Measurements from ENCODE around the gene EBF4.

The EBF4 gene

GRCh38 chr20:2739042-2739398 is 46.4 kb downstream of the EBF4 start:
- no peak for TF ChIP-seq Cebpa-rat (IDR thresholded peaks at IDR 0.05)
- no peak overlapping the region for H3K9ac ChIP-seq
- H3K36me3 ChIP-seq = no peaks in the 10 kb centered on the region
- no peaks in the 10 kb centered on the region for H3K27me3 ChIP-seq
- peaks cover 0 to 12% (median 7%) of the 10 kb centered on the region in 11 experiments; a peak in 8 of 22 replicates for H3K9me3 ChIP-seq (replicated peaks in 1 of 11)
- no peaks in the 10 kb centered on the region for H4K20me1 ChIP-seq
- H3K4me2 ChIP-seq = peak overlapping the region in 4 of 11 experiments; percentile 9 to 24 (median 18); a peak in 4 of 22 replicates
- no peak overlapping the region for H3K4me3 ChIP-seq
- peaks cover 6 to 35% (median 21%) of the 10 kb centered on the region in 10 experiments; a peak in 19 of 20 replicates for H3K4me1 ChIP-seq
- H3K27ac ChIP-seq = no peak overlapping the region

GRCh38 chr20:2740702-2741101 is 48.1 kb downstream of the EBF4 start:
- Histone ChIP-seq H3K27me3 (no peaks in the 10 kb centered on the region), H3K9me3 (replicated peaks in 1 of 11) (no peaks in the 10 kb centered on the region), H3K4me3 (no peak overlapping the region), H3K9ac (no peak overlapping the region), H4K20me1 (no peaks in the 10 kb centered on the region), H3K36me3 (no peaks in the 10 kb centered on the region), H3K4me1 (peaks cover 6 to 35% (median 23%) of the 10 kb centered on the region in 10 experiments; a peak in 19 of 20 replicates), H3K4me2 (peak overlapping the region in 9 of 11 experiments; percentile 42 to 69 (median 57); a peak in 15 of 22 replicates), H3K27ac (no peak overlapping the region; a peak in 1 of 22 replicates)
- no peak for TF ChIP-seq Cebpa-rat (IDR thresholded peaks at IDR 0.05)

DNA sequence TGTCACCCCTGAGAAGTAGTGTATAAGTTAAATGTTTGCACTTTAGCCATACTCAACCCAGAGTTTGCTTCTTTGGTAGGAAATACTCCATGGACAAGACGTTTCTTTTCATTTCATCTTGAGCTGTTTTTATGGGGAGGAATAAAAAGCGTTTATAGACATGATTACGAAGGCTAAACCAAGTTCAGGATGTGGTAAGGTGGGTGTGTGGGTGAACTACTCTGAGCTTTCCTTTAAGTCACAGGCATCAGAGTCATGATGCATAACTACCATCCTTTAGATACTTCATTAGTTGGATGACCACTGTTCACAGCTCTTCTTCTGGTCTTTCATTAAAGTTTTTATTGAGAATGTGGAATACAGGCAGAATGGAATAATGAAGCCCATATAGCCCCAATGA is 48.9 kb downstream of the EBF4 start:
- Histone ChIP-seq H3K9me3 (replicated peaks in 1 of 11) (no peaks in the 10 kb centered on the region), H3K27me3 (no peaks in the 10 kb centered on the region), H3K9ac (no peak overlapping the region), H3K4me2 (peak overlapping the region; percentile 8 to 69 (median 56); a peak in 20 of 22 replicates), H4K20me1 (no peaks in the 10 kb centered on the region), H3K4me3 (no peak overlapping the region), H3K27ac (no peak overlapping the region; a peak in 1 of 22 replicates), H3K4me1 (peaks cover 9 to 35% (median 26%) of the 10 kb centered on the region in 10 experiments), H3K36me3 (no peaks in the 10 kb centered on the region)
- no peak for TF ChIP-seq Cebpa-rat (IDR thresholded peaks at IDR 0.05)

- Histone ChIP-seq H3K9ac (no peak overlapping the region), H3K4me1 (peaks cover 13 to 35% (median 28%) of the 10 kb centered on the region in 10 experiments), H3K4me2 (peak overlapping the region; percentile 8 to 69 (median 56); a peak in 20 of 22 replicates), H3K27ac (no peak overlapping the region), H3K27me3 (no peaks in the 10 kb centered on the region), H4K20me1 (no peaks in the 10 kb centered on the region), H3K9me3 (replicated peaks in 1 of 11) (no peaks in the 10 kb centered on the region), H3K36me3 (no peaks in the 10 kb centered on the region), H3K4me3 (no peak overlapping the region)
- no peak for TF ChIP-seq Cebpa-rat (IDR thresholded peaks at IDR 0.05)
These were observed 49.3 kb downstream of the EBF4 start for GRCh38 chr20:2741881-2742280.

- Histone ChIP-seq H3K4me3 (no peak overlapping the region), H3K9ac (no peak overlapping the region), H4K20me1 (no peaks in the 10 kb centered on the region), H3K27me3 (no peaks in the 10 kb centered on the region), H3K9me3 (replicated peaks in 1 of 11) (no peaks in the 10 kb centered on the region), H3K4me1 (peaks cover 16 to 35% (median 31%) of the 10 kb centered on the region in 10 experiments), H3K36me3 (no peaks in the 10 kb centered on the region), H3K4me2 (peak overlapping the region in 6 of 11 experiments; percentile 29 to 69 (median 55); a peak in 7 of 22 replicates), H3K27ac (no peak overlapping the region)
- no peak for TF ChIP-seq Cebpa-rat (IDR thresholded peaks at IDR 0.05)
These were observed 49.9 kb downstream of the EBF4 start for GRCh38 chr20:2742431-2742830.

DNA sequence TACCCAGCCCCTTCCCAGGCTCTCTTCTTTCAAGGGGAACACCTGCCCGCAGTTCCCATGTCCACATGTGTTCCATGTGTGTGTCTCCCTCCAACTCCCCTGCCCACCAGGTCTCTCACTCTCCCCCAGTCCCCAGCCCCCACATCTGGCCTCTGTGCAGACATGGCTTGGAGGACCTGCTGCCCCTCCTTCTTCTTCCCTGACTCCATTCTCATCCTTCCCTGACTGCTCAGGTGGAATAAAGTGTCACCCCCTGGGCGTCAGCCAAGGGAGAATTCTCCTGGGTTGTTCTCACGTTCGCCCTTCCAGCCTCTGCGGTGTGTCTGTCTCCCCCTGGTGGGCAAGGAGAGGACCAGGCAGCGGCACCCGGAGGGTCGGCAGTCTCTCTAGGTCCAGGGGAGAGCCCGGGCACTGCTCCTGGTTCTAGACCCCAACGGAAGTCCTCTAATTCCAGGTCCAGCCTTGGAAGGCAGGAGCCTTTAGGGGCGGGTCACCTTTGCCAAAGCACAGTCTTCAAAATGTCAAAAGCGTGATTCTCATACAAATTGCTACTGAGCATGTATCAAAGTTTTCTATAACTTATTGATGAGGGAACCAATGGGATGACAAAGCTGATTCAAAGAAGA is 50.5 kb downstream of the EBF4 start:
- H3K36me3 ChIP-seq = no peaks in the 10 kb centered on the region
- no peak overlapping the region for H3K4me3 ChIP-seq
- no peak overlapping the region for H3K27ac ChIP-seq
- peaks cover 16 to 35% (median 31%) of the 10 kb centered on the region in 10 experiments for H3K4me1 ChIP-seq
- H3K4me2 ChIP-seq = peak overlapping the region in 5 of 11 experiments; percentile 8 to 69 (median 53); a peak in 4 of 22 replicates
- TF ChIP-seq Cebpa-rat (IDR thresholded peaks at IDR 0.05) = no peak
- no peaks in the 10 kb centered on the region for H3K9me3 ChIP-seq (replicated peaks in 1 of 11)
- no peaks in the 10 kb centered on the region for H3K27me3 ChIP-seq
- H3K9ac ChIP-seq = no peak overlapping the region
- no peaks in the 10 kb centered on the region for H4K20me1 ChIP-seq

- H3K27ac ChIP-seq = no peak overlapping the region
- peaks cover 2 to 21% (median 16%) of the 10 kb centered on the region in 11 experiments for H3K27me3 ChIP-seq
- H3K4me1 ChIP-seq = peaks cover 16 to 35% (median 26%) of the 10 kb centered on the region in 10 experiments
- no peaks in the 10 kb centered on the region for H3K36me3 ChIP-seq
- H3K4me2 ChIP-seq = no peak overlapping the region
- H3K9me3 ChIP-seq (replicated peaks in 1 of 11) = no peaks in the 10 kb centered on the region
- H4K20me1 ChIP-seq = peaks cover 0 to 14% (median 0%) of the 10 kb centered on the region in 11 experiments; a peak in 1 of 22 replicates
- no peak overlapping the region for H3K4me3 ChIP-seq
- no peak overlapping the region for H3K9ac ChIP-seq
- TF ChIP-seq Cebpa-rat (IDR thresholded peaks at IDR 0.05) = no peak
These were observed 52.7 kb downstream of the EBF4 start for GRCh38 chr20:2745060-2745910.

DNA sequence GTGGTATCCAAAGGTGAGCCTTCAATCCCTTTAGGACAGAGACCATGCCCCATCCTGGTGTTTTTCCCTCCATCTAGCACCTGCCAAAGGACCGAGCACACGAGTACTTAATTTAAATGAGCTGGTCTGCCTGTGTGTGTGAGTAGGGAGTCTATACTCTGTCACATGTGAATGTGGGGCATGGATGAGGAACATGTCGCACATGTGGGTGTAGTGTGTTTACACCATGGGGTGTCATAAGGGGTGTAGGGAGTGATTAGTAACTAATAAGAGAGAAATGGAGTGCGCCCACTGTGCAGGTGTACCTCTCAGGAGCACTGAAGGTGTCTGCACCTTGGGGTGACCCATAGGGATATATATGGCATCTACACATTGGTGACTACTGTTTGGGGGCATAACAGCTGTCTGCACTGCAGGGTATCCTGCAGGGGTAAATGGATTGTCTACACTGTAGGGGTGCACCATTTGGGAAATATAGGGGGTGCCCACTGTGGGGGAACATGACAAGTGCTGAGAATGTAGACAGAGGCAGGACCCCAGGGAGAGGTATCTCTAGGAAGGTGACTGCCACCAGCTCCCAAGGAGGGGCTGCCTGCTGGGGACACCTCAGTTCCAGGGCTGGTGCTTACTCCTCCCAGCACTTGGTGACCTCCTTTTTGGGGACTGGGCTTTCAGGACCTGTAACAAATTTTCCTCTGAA is 53.5 kb downstream of the EBF4 start:
- H3K9ac ChIP-seq = no peak overlapping the region
- TF ChIP-seq Cebpa-rat (IDR thresholded peaks at IDR 0.05) = no peak

More for the DNA sequence above, 53.5 kb downstream of the EBF4 start:
- Histone ChIP-seq H3K9me3 (replicated peaks in 1 of 11) (no peaks in the 10 kb centered on the region), H3K27ac (no peak overlapping the region), H3K4me3 (no peak overlapping the region), H3K36me3 (no peaks in the 10 kb centered on the region), H3K27me3 (peaks cover 7 to 29% (median 24%) of the 10 kb centered on the region in 11 experiments), H3K4me2 (peak overlapping the region in 4 of 11 experiments; percentile 3 to 37 (median 28); a peak in 6 of 22 replicates), H4K20me1 (peaks cover 0 to 14% (median 0%) of the 10 kb centered on the region in 11 experiments; a peak in 4 of 22 replicates), H3K4me1 (peaks cover 17 to 37% (median 22%) of the 10 kb centered on the region in 10 experiments)

Measured in BLaER1 treated with 17β-estradiol and CSF1 and Interleukin-3, amounts not matched to agents 10 nM and 100 nM (cell line).